Measurements from ENCODE around the gene DEPDC5.
A peak's percentile ranks its signal among the peaks of the same experiment; 100 is the strongest.
"Not testable (repeated sequence)": the region's sequence is repeated elsewhere in the genome, so short reads cannot be mapped to it uniquely, and the experiment has no call there.

DEPDC5 gene

GRCh38 chr22:31754813-31755212 is 994 bp downstream of the DEPDC5 start:
- H3K4me3 ChIP-seq (ENCODE audit: low read depth, low read length), result no peak overlapping the region
- DNase-seq (ENCODE audit: low read depth, low spot score), result peak; percentile 4
- in situ Hi-C loops (cut with HindIII; ENCODE audit: low sequenced_read_pairs), result no loop called here
- no peak for TF ChIP-seq CTCF (IDR thresholded peaks at IDR 0.05; ENCODE audit: low read depth, low read length)

- no peak overlapping the region for H3K4me3 ChIP-seq (ENCODE audit: low read depth, low read length)
- in situ Hi-C loops (cut with HindIII; ENCODE audit: low sequenced_read_pairs), result no loop called here
- no peak for DNase-seq (ENCODE audit: low read depth, low spot score)
- no peak for TF ChIP-seq CTCF (IDR thresholded peaks at IDR 0.05; ENCODE audit: low read depth, low read length)
Observed at GRCh38 chr22:31757265-31757664, 3.4 kb downstream of the DEPDC5 start.

- DNase-seq (ENCODE audit: low read depth, low spot score); in situ Hi-C loops (cut with HindIII; ENCODE audit: low sequenced_read_pairs); H3K4me3 ChIP-seq (ENCODE audit: low read depth, low read length): not testable (repeated sequence)
Observed at GRCh38 chr22:31758860-31759259, 5.0 kb downstream of the DEPDC5 start.

- no peak overlapping the region for H3K4me3 ChIP-seq (ENCODE audit: low read depth, low read length)
- no peak for DNase-seq (ENCODE audit: low read depth, low spot score)
- no peak for TF ChIP-seq CTCF (IDR thresholded peaks at IDR 0.05; ENCODE audit: low read depth, low read length)
- in situ Hi-C loops (cut with HindIII; ENCODE audit: low sequenced_read_pairs), result no loop called here
Observed at GRCh38 chr22:31764785-31765184, 11.0 kb downstream of the DEPDC5 start.

- DNase-seq (ENCODE audit: low read depth, low spot score), result no peak
- in situ Hi-C loops (cut with HindIII; ENCODE audit: low sequenced_read_pairs), result no loop called here
- no peak for TF ChIP-seq CTCF (IDR thresholded peaks at IDR 0.05; ENCODE audit: low read depth, low read length)
Observed at GRCh38 chr22:31768422-31769059, 14.7 kb downstream of the DEPDC5 start.

GRCh38 chr22:31773416-31773815 is 19.6 kb downstream of the DEPDC5 start:
- in situ Hi-C loops (cut with HindIII; ENCODE audit: low sequenced_read_pairs), result no loop called here
- TF ChIP-seq CTCF (IDR thresholded peaks at IDR 0.05; ENCODE audit: low read depth, low read length), result no peak
- H3K4me3 ChIP-seq (ENCODE audit: low read depth, low read length), result no peak overlapping the region
- no peak for DNase-seq (ENCODE audit: low read depth, low spot score)

More at GRCh38 chr22:31768422-31769059, 14.7 kb downstream of the DEPDC5 start:
- H3K4me3 ChIP-seq (ENCODE audit: low read depth, low read length), result no peak overlapping the region

GRCh38 chr22:31776231-31776630 is 22.4 kb downstream of the DEPDC5 start:
- in situ Hi-C loops (cut with HindIII; ENCODE audit: low sequenced_read_pairs), result no loop called here
- H3K4me3 ChIP-seq (ENCODE audit: low read depth, low read length), result no peak overlapping the region
- no peak for TF ChIP-seq CTCF (IDR thresholded peaks at IDR 0.05; ENCODE audit: low read depth, low read length)
- no peak for DNase-seq (ENCODE audit: low read depth, low spot score)

Measured in astrocyte of the spinal cord (primary cell).